Measurements from ENCODE around the gene SPRR3.
"Not testable (repeated sequence)": the region's sequence is repeated elsewhere in the genome, so short reads cannot be mapped to it uniquely, and the experiment has no call there.

Gene SPRR3

GRCh38 chr1:152986578-152986977, 15.0 kb upstream of the SPRR3 start:
- no peak for DNase-seq

- DNase-seq, result no peak
Measured at GRCh38 chr1:152993186-152993585, 8.4 kb upstream of the SPRR3 start.

DNA sequence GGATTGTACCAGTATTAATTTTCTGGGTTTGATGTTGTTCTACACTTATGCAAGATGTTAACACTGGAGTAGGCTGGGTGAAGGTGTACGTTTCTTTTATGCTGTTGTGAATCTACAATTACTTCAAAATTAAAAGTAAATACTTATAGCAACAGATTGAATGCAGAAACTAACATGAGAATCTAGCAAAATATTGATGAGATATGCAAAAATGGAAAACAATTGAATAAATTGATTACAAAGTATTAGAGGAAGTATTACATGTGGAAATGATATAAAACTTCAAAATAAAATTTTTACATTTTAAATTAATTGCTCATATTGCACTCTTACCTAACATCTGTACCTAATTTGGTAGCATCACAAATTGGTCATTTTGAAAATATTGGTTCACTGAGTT, 5.7 kb upstream of the SPRR3 start:
- no peak for DNase-seq

DNA sequence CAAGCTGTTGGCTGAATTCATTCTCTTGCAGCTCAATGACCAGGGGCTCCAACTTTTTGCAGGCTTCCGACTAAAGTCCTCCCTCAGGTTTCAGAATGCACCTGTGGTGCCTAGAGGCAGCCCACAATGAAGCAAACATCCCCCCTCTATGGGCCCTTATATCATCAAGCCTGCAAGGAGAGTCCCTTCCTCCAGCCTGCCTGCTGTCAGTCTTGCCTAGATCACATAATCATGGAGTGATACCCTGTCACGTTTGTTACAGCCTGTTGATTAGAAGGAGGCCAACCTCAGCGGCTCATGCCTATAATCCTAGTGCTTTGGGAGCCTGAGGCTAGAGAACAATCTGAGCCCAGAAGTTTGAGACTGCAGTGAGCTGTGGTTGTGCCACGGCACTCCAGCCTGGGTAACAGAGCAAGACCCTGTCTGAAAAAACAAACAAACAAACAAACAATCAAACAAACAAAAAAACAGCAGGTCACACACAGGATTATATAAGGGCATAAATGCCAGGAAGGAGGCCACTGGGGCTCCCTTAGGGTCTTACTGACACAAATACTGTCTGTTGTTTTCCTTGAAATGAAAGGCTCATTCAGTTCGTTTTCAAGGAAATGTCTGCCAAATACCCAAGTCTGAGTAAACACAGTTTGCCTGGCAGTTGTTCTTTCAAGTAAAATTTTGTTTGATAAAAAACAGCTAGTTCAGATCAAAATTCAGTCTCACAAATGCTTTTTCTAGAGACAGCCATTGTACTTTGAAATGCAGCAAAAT, 4.7 kb upstream of the SPRR3 start:
- no peak for DNase-seq

GRCh38 chr1:152997901-152998300, 3.6 kb upstream of the SPRR3 start:
- no peak for DNase-seq

GRCh38 chr1:152998476-152998875, 3.1 kb upstream of the SPRR3 start:
- no peak for DNase-seq

- no peak for DNase-seq
Measured at GRCh38 chr1:152999818-153000217, 1.7 kb upstream of the SPRR3 start.

GRCh38 chr1:153000294-153000693, 1.3 kb upstream of the SPRR3 start:
- no peak for DNase-seq

- DNase-seq, result not testable (repeated sequence)
Measured at GRCh38 chr1:153011235-153011758, 9.7 kb downstream of the SPRR3 start.

DNA sequence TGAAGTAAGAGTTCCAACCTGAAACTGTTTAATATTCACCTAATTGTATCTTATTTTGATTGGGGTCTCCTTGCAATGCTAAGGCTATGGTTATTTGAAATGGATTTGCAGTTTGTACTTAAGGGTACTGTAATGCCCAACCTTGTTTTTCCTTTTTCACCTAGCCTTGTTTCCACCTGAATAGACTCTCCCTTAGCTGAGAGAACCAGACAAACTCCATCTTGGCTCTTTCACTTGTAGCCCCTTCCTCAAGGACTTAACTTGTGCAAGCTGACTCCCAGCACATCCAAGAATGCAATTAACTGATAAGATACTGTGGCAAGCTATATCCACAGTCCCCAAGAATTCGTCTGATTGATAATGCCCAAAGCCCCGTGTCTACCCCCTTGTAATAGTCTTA, 20.3 kb downstream of the SPRR3 start:
- not testable (repeated sequence) for DNase-seq

DNA sequence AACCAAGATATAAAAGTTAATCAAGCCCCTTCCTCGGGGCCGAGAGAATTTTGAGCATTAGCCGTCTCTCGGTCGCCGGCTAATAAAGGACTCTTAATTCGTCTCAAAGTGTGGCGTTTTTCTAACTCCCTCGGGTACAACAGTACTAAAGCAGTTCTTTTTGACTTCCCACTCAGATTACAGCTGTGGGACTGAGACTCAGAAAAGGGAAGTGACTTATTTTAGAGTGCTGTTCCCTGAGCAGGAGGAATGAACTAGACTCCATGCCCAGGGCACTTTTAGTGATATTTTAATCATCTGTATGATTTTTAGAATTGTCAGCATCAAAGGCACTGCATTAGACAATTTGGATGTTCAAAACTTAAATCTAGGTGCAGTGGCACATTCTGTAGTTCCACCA, 20.8 kb downstream of the SPRR3 start:
- not testable (repeated sequence) for DNase-seq

GRCh38 chr1:153023109-153023508, 21.6 kb downstream of the SPRR3 start:
- no peak for DNase-seq

DNA sequence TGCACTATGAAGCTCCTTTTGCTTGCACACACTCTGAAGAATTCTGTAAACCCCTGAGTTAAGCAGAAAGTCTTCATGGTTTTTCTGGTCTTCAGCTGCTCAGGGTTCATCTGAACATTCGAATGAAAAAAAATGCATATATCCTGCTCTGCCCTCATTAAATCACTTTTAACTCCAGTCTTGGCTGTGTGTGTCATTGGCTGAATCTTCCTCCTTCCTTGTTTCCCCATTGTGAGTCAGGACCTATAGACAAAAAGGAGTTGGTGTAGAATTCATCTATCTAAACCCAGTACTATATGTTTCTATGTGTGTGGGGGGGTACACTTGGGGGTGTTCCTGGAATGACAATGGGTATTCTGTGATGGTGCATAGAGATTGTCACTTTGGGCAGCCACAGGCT, 22.9 kb downstream of the SPRR3 start:
- no peak for DNase-seq

- no peak for DNase-seq
Measured at GRCh38 chr1:153025797-153026196, 24.2 kb downstream of the SPRR3 start.

GRCh38 chr1:153028766-153029165, 27.2 kb downstream of the SPRR3 start:
- DNase-seq, result no peak

GRCh38 chr1:153030895-153031294, 29.3 kb downstream of the SPRR3 start, which contains the start of gene SPRR1B:
Gene SPRR1B, plus strand, starts transcription at chr1:153031203. Its CDS starts 1,143 bp downstream, at chr1:153032346.
- no peak for DNase-seq

- no peak for DNase-seq
Measured at GRCh38 chr1:153032073-153032472, 30.5 kb downstream of the SPRR3 start.

DNA sequence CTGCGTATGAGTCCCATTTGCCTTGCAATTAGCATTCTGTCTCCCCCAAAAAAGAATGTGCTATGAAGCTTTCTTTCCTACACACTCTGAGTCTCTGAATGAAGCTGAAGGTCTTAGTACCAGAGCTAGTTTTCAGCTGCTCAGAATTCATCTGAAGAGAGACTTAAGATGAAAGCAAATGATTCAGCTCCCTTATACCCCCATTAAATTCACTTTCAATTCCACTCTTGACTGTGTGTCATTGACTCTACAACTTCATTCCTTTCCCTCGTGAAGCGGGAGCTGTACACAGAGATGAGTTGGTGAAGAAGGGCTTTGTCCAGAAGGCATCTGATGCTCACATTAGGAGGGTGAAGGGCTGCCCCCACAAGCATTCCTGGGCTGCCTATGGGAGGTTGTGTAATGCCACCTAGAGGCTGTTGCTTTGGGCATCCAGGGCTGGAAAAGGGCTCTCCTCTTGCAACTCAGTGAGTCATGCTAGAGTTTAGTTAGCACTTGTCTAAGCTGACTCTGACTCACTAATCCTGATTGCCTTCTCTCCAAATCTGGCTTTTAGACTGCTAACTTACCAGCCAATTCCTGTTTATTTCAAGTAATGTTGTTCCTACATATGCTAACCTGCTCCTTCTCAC, 31.2 kb downstream of the SPRR3 start:
- DNase-seq, result no peak

- DNase-seq, result no peak
Measured at GRCh38 chr1:153035211-153035610, 33.7 kb downstream of the SPRR3 start.

DNA sequence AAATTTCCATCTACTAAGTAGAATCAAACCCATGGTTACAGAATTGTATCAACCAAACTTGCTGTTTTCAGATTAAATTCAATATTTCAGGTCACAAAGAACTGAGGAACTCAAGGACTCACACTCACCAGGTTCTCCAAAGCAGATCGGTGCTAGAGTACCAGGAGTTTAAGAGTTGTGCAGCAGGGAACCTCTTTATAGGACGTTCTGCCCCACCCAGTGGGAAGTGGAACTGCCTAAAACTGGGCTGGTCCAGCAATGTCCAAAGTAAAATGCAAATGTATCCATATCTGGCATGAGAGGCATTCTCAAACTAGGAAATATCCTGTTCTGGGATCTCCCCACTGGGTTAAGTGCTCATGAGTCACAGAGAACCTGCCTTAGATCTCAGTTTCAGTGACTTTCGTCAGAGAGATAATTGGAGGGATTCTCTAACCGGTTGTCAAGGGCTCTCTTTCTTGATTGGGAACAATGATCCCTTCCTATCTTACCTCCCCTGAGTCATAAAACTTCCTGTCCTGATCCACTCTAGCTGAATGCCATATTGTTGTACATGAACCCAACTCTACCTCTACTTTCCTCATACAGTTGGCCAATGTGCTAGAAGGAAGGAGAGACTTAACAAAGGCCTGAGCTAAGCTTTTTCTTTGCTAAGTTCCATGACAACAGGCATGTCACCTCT, 39.5 kb downstream of the SPRR3 start, which contains the start of gene SPRR2D:
Gene SPRR2D, minus strand, starts transcription at position 171 of the 682 bp plus-strand sequence. CDS start 774 bp downstream, outside the sequence.
- DNase-seq, result no peak

GRCh38 chr1:153049211-153049610, 47.7 kb downstream of the SPRR3 start:
- DNase-seq, result no peak
